H1 (cell line): Measurements from ENCODE around the gene DSCAM.
"Not testable (repeated sequence)": the region's sequence is repeated elsewhere in the genome, so short reads cannot be mapped to it uniquely, and the experiment has no call there.

ENCODE experiments used
- ASH2L ChIP-seq: fragments of 200-600, 300-600 bp; sonication (generic); IDR thresholded peaks from one replicate; pipeline ENCODE4 v1.7.1; 2017; ENCODE audit warnings: low read length
- CTBP2 ChIP-seq: IDR thresholded peaks from 2 replicates; pipeline ENCODE4 v1.7.0; 2011; ENCODE audit warnings: borderline replicate concordance, mild to moderate bottlenecking, moderate library complexity, mixed read lengths, low read length; ENCODE audit not compliant: insufficient read depth, insufficient read length
- FOSL1 ChIP-seq: IDR thresholded peaks from 2 replicates; pipeline ENCODE4 v1.6.1; 2011; ENCODE audit warnings: mild to moderate bottlenecking, low read depth, low read length, moderate library complexity; ENCODE audit not compliant: insufficient read depth
- TAF1 ChIP-seq: IDR thresholded peaks from 2 replicates; pipeline ENCODE4 v1.6.1; 2011; ENCODE audit warnings: mild to moderate bottlenecking, low read depth, low read length
- TF ChIP-seq, protein P1 (sequence below), 3 experiments: IDR thresholded peaks; 1 replicate in 2 of 3; 2 replicates in 1 of 3; pipeline versions ENCODE4 v1.5.1 to v1.6.1; 2011; ENCODE audit warnings: low read length in 3 of 3, mild to moderate bottlenecking in 3 of 3, inconsistent platforms in 2 of 3, low read depth in 1 of 3, moderate library complexity in 1 of 3; ENCODE audit not compliant: insufficient read depth in 1 of 3; ENCODE audit errors: control extremely low read depth in 1 of 3

DNA sequence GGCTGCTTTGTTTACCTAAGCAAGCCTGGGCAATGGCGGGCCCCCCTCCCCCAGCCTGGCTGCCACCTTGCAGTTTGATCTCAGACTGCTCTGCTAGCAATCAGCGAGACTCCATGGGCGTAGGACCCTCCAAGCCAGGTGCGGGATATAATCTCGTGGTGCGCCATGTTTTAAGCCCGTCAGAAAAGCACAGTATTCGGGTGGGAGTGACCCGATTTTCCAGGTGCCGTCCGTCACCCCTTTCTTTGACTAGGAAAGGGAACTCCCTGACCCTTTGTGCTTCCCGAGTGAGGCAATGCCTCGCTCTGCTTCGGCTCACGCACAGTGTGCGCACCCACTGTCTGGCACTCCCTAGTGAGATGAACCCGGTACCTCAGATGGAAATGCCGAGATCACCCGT is 818.6 kb downstream of the DSCAM start:
- TF ChIP-seq, protein P1, sequence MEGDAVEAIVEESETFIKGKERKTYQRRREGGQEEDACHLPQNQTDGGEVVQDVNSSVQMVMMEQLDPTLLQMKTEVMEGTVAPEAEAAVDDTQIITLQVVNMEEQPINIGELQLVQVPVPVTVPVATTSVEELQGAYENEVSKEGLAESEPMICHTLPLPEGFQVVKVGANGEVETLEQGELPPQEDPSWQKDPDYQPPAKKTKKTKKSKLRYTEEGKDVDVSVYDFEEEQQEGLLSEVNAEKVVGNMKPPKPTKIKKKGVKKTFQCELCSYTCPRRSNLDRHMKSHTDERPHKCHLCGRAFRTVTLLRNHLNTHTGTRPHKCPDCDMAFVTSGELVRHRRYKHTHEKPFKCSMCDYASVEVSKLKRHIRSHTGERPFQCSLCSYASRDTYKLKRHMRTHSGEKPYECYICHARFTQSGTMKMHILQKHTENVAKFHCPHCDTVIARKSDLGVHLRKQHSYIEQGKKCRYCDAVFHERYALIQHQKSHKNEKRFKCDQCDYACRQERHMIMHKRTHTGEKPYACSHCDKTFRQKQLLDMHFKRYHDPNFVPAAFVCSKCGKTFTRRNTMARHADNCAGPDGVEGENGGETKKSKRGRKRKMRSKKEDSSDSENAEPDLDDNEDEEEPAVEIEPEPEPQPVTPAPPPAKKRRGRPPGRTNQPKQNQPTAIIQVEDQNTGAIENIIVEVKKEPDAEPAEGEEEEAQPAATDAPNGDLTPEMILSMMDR (IDR thresholded peaks at IDR 0.05; ENCODE audit: control extremely low read depth in 1 of 3, insufficient read depth in 1 of 3, low read depth in 1 of 3, low read length in 3 of 3) = not testable (repeated sequence)
- not testable (repeated sequence) for TF ChIP-seq ASH2L, CTBP2, TAF1, FOSL1
